ENCODE data around the gene ATP7A.
"Not testable (repeated sequence)": the region's sequence is repeated elsewhere in the genome, so short reads cannot be mapped to it uniquely, and the experiment has no call there.

ATP7A gene

GRCh38 chrX:78064152-78064551 lies 153.7 kb downstream of the ATP7A start:
- no peak overlapping the region for H3K4me3 ChIP-seq (ENCODE audit: low read depth, low read length)
- no peak for TF ChIP-seq CTCF (IDR thresholded peaks at IDR 0.05; ENCODE audit: borderline replicate concordance, insufficient read depth, low read depth, low read length)

- not testable (repeated sequence) for H3K4me3 ChIP-seq (ENCODE audit: low read depth, low read length)
These were observed 154.5 kb downstream of the ATP7A start for GRCh38 chrX:78064698-78065601.

- TF ChIP-seq CTCF (IDR thresholded peaks at IDR 0.05; ENCODE audit: borderline replicate concordance, insufficient read depth, low read depth, low read length): no peak
- H3K4me3 ChIP-seq (ENCODE audit: low read depth, low read length): no peak overlapping the region
These were observed 155.6 kb downstream of the ATP7A start for GRCh38 chrX:78066110-78066509.

- H3K4me3 ChIP-seq (ENCODE audit: low read depth, low read length): no peak overlapping the region
- no peak for TF ChIP-seq CTCF (IDR thresholded peaks at IDR 0.05; ENCODE audit: borderline replicate concordance, insufficient read depth, low read depth, low read length)
These were observed 160.8 kb downstream of the ATP7A start for GRCh38 chrX:78071331-78071730.

- H3K4me3 ChIP-seq (ENCODE audit: low read depth, low read length): not testable (repeated sequence)
These were observed 162.9 kb downstream of the ATP7A start for GRCh38 chrX:78073147-78074077.

GRCh38 chrX:78074088-78074487 lies 163.6 kb downstream of the ATP7A start:
- H3K4me3 ChIP-seq (ENCODE audit: low read depth, low read length): no peak overlapping the region
- TF ChIP-seq CTCF (IDR thresholded peaks at IDR 0.05; ENCODE audit: borderline replicate concordance, insufficient read depth, low read depth, low read length): no peak

- no peak for TF ChIP-seq CTCF (IDR thresholded peaks at IDR 0.05; ENCODE audit: borderline replicate concordance, insufficient read depth, low read depth, low read length)
- H3K4me3 ChIP-seq (ENCODE audit: low read depth, low read length): no peak overlapping the region
These were observed 165.4 kb downstream of the ATP7A start for GRCh38 chrX:78075787-78076389.

GRCh38 chrX:78081413-78081812 lies 170.9 kb downstream of the ATP7A start:
- H3K4me3 ChIP-seq (ENCODE audit: low read depth, low read length): not testable (repeated sequence)

All from GM12875 (cell line).